PC-3 (cell line): ENCODE data around the gene SLC25A17.

ENCODE experiments used
- CTCF ChIP-seq: fragments of 300-600 bp; sonication (generic); conservative IDR thresholded peaks from 2 replicates; pipeline ENCODE4 v1.5.1; 2017; ENCODE audit warnings: antibody characterized with exemption, low read depth, mild to moderate bottlenecking, low read length
- EZH2 ChIP-seq: fragments of 300-600 bp; sonication (generic); IDR thresholded peaks from one replicate; pipeline ENCODE4 v1.6.1; 2017; ENCODE audit warnings: antibody characterized with exemption, mild to moderate bottlenecking, low read length; ENCODE audit not compliant: unreplicated experiment

GRCh38 chr22:40819599-40820140 lies 524 bp upstream of the SLC25A17 start:
- TF ChIP-seq CTCF (no peak), EZH2 (no peak)
